ENCODE data around the gene LRRC74A. TPM values are rescaled to one million over a fixed set of nuclear protein-coding genes. Genes with fewer than 3 reads are reported as not detected.
A peak's percentile ranks its signal among the peaks of the same experiment; 100 is the strongest.

The LRRC74A gene
- total RNA-seq, 1 experiment from 2014 or later: not detected

- no peak overlapping the region for H2BK5ac ChIP-seq (ENCODE audit: insufficient read length, low read length)
- H3K4ac ChIP-seq (ENCODE audit: low read depth, low read length): no peak overlapping the region
- H3K23ac ChIP-seq (ENCODE audit: insufficient read length, low read depth, low read length): no peak overlapping the region
- Mint-ChIP-seq H3K4me3 (peak overlapping the region in 1 of 2 experiments; percentile 32; a peak in 1 of 5 replicates), H3K27ac (peak overlapping the region in 2 of 3 experiments; percentile 63 to 92; a peak in 3 of 7 replicates), H3K36me3 (ENCODE audit: insufficient read depth in 1 of 3, low read depth in 3 of 3) (no peaks in the 10 kb centered on the region; a peak in 2 of 7 replicates), H3K4me1 (peaks cover 62 to 70% of the 10 kb centered on the region in 2 experiments), H3K9me3 (no peaks in the 10 kb centered on the region; a peak in 3 of 5 replicates), H3K27me3 (ENCODE audit: low read depth) (peaks cover 1% of the 10 kb centered on the region; the same call in 1 of the 2 replicates)
- no peak overlapping the region for H3K56ac ChIP-seq (ENCODE audit: insufficient read length, low read depth, low read length)
- H3K23me2 ChIP-seq (ENCODE audit: insufficient read length, low read depth, low read length, poor library complexity, severe bottlenecking): no peaks in the 10 kb centered on the region
- WGBS (ENCODE audit: extremely low coverage, insufficient read length, low lambda C conversion rate): no CpG with 5 or more reads among the region's 7 CpGs
- no peak overlapping the region for H4K91ac ChIP-seq (ENCODE audit: insufficient read length, low read depth, low read length)
- peak; percentile 87 for DNase-seq
- no peak overlapping the region for H2AFZ ChIP-seq (ENCODE audit: low read length)
- H3K18ac ChIP-seq (ENCODE audit: insufficient read length, low read depth, low read length): peak overlapping the region; percentile 46
- H2BK12ac ChIP-seq (ENCODE audit: insufficient read length, low read depth, low read length): no peak overlapping the region
- H4K8ac ChIP-seq (replicated peaks; ENCODE audit: insufficient read length, low read depth, low read length): no peak overlapping the region
- H3K79me2 ChIP-seq (ENCODE audit: insufficient read depth, low read length): no peaks in the 10 kb centered on the region
- H2BK120ac ChIP-seq (ENCODE audit: low read depth, low read length, poor library complexity, severe bottlenecking): no peak overlapping the region
- H3K4me1 ChIP-seq (ENCODE audit: insufficient read depth, low read length): peaks cover 24% of the 10 kb centered on the region; the same call in 1 of the 2 replicates
- H3K9me3 ChIP-seq (ENCODE audit: control insufficient read depth, low read depth, low read length): no peaks in the 10 kb centered on the region
- H3K9ac ChIP-seq (ENCODE audit: extremely low read depth, insufficient read length, low read length): no peak overlapping the region
- H3K27me3 ChIP-seq (ENCODE audit: insufficient read depth, low read length): no peaks in the 10 kb centered on the region
- peak; percentile 82 for TF ChIP-seq CTCF (conservative IDR thresholded peaks at IDR 0.05)
- H2BK15ac ChIP-seq (ENCODE audit: low read depth, low read length): no peak overlapping the region
- H2AK5ac ChIP-seq (ENCODE audit: insufficient read length, low read length): no peak overlapping the region
- no peak overlapping the region for H4K5ac ChIP-seq (ENCODE audit: insufficient read length, low read depth, low read length)
- no peak overlapping the region for H3K27ac ChIP-seq (ENCODE audit: insufficient read length, low read depth, low read length)
- H3K4me2 ChIP-seq (ENCODE audit: insufficient read depth, insufficient read length, low read length): no peak overlapping the region
- no peak overlapping the region for H2BK20ac ChIP-seq (ENCODE audit: low read depth, low read length, poor library complexity, severe bottlenecking)
- no peak overlapping the region for H3K14ac ChIP-seq (ENCODE audit: insufficient read depth, low read length)
- H3K79me1 ChIP-seq (ENCODE audit: insufficient read depth, low read depth, low read length, poor library complexity, severe bottlenecking): no peaks in the 10 kb centered on the region
- H3T11ph ChIP-seq (ENCODE audit: low read length): no peak overlapping the region
- H4K20me1 ChIP-seq (ENCODE audit: control insufficient read depth, insufficient read depth, insufficient read length): no peaks in the 10 kb centered on the region
Measured at GRCh38 chr14:76917158-76917596, 91.0 kb downstream of the LRRC74A start.

Measured in H9 (cell line).